K562 (cell line): ENCODE data around the gene CARS2. TPM values are rescaled to one million over a fixed set of nuclear protein-coding genes. Genes with fewer than 3 reads are reported as not detected.

ENCODE experiments used
- ATAC-seq: fragments of 200-7000 bp; cut with Tn5 transposase; 3 replicates; pipeline ENCODE4 v1.9.1; 2020; ENCODE audit warnings: moderate library complexity
- BruUV-seq: library from RNA; stranded (reverse); fragments of 400-500 nt; replicated peaks from 2 replicates; lab custom pipeline; 2021; lab: Mats Ljungman, UMichigan
- CTCF ChIA-PET: fragments of 300-600 bp; formaldehyde crosslinking; extraction: SDS; loops from one replicate; lab custom pipeline; 2021; ENCODE audit warnings: low intra/inter-chr PET ratio; lab: Yijun Ruan, JAX
- POLR2A ChIA-PET: fragments of 300-600, 350-650 bp; sonication (Branson Sonifier 250); formaldehyde crosslinking; extraction: SDS; loops from one replicate; lab custom pipeline; 2021; ENCODE audit warnings: antibody characterized with exemption, inconsistent platforms; lab: Yijun Ruan, JAX
- DNase-seq, 4 experiments: peaks; one replicate each; pipeline versions ENCODE4 v3.0.0 to v3.0.0-alpha.2; 2011 to 2018; ENCODE audit warnings: low spot score in 3 of 4, mixed read lengths in 3 of 4; ENCODE audit errors: extremely low read depth in 1 of 4
- FAIRE-seq: peaks from 2 replicates; lab custom pipeline; 2011; peaks lifted over from hg19 to GRCh38; lab: Jason Lieb, UNC
- H2AFZ ChIP-seq: 2 replicates; pipeline ENCODE4 v1.6.0; 2011; ENCODE audit warnings: low read depth, low read length, control low read depth, inconsistent platforms
- H3K27ac ChIP-seq: fragments of 200-600 bp; 3 replicates; pipeline ENCODE4 v1.8.0; 2011; ENCODE audit warnings: low read depth, mild to moderate bottlenecking, control low read depth, inconsistent platforms, low read length, moderate library complexity, mixed read lengths; ENCODE audit errors: extremely low read depth
- H3K27me3 ChIP-seq, 2 experiments: fragments of 300-600 bp in 1 of 2; 2 replicates in 1 of 2; 3 replicates in 1 of 2; pipeline versions ENCODE4 v1.6.0 to v1.8.0; 2011; ENCODE audit warnings: inconsistent platforms in 2 of 2, low read length in 2 of 2, mild to moderate bottlenecking in 1 of 2, mixed read lengths in 1 of 2, moderate library complexity in 1 of 2; ENCODE audit not compliant: control insufficient read depth in 2 of 2, insufficient read depth in 2 of 2
- H3K36me3 ChIP-seq: fragments of 300-600 bp; 3 replicates; pipeline ENCODE4 v1.8.0; 2011; ENCODE audit warnings: mild to moderate bottlenecking, low read length, inconsistent platforms; ENCODE audit not compliant: control insufficient read depth, insufficient read depth
- H3K4me1 ChIP-seq, 2 experiments: fragments of 200-600 bp in 1 of 2; replicated peaks in 1 of 2; 2 replicates in 1 of 2; 3 replicates in 1 of 2; pipeline versions ENCODE4 v1.5.1 to v1.8.0; 2011; ENCODE audit warnings: inconsistent platforms in 2 of 2, low read length in 2 of 2, mild to moderate bottlenecking in 1 of 2, mixed read lengths in 1 of 2, moderate library complexity in 1 of 2; ENCODE audit not compliant: control insufficient read depth in 2 of 2, insufficient read depth in 2 of 2
- H3K4me2 ChIP-seq: 2 replicates; pipeline ENCODE4 v1.6.1; 2011; ENCODE audit warnings: low read length, control low read depth, inconsistent platforms, mixed read lengths; ENCODE audit not compliant: insufficient read depth
- H3K4me3 ChIP-seq: fragments of 200-600 bp; sonication (generic), shearing (Covaris generic); 2 replicates; pipeline ENCODE4 v1.5.1; 2016; ENCODE audit warnings: control low read depth, inconsistent platforms
- H3K79me2 ChIP-seq: fragments of 200-600 bp; 3 replicates; pipeline ENCODE4 v1.8.0; 2011; ENCODE audit warnings: low read length, inconsistent platforms; ENCODE audit not compliant: control insufficient read depth, insufficient read depth
- H3K9ac ChIP-seq, 2 experiments: 2 replicates each; pipeline versions ENCODE4 v1.6.0 to v1.6.1; 2011; ENCODE audit warnings: low read depth in 2 of 2, low read length in 2 of 2, control low read depth in 1 of 2, inconsistent platforms in 1 of 2, mild to moderate bottlenecking in 1 of 2, mixed read lengths in 1 of 2; ENCODE audit not compliant: insufficient read depth in 1 of 2
- H3K9me1 ChIP-seq: one replicate; pipeline ENCODE4 v1.6.0; 2011; ENCODE audit warnings: inconsistent platforms, mild to moderate bottlenecking, low read length, moderate library complexity; ENCODE audit not compliant: control insufficient read depth, insufficient read depth
- H3K9me3 ChIP-seq: replicated peaks from 2 replicates; pipeline ENCODE4 v1.5.1; 2011; ENCODE audit warnings: low read depth, low read length, inconsistent platforms; ENCODE audit not compliant: control insufficient read depth, insufficient read depth
- H4K20me1 ChIP-seq: replicated peaks from 2 replicates; pipeline ENCODE4 v1.6.1; 2011; ENCODE audit warnings: low read length, inconsistent platforms, mixed read lengths; ENCODE audit not compliant: control insufficient read depth, insufficient read depth
- CREB1 ChIP-seq, 2 experiments: sonication (generic) in 1 of 2; formaldehyde crosslinking in 1 of 2; IDR thresholded peaks; 2 replicates each; pipeline versions ENCODE4 v1.6.1 to v1.8.0; 2012 to 2022; ENCODE audit warnings: inconsistent platforms in 1 of 2, mild to moderate bottlenecking in 1 of 2, missing genetic modification reagents in 1 of 2, moderate library complexity in 1 of 2
- MAFK ChIP-seq: IDR thresholded peaks from 2 replicates; pipeline ENCODE4 v1.6.1; 2011; ENCODE audit warnings: low read length, improper control_type of control experiment
- RNF2 ChIP-seq: sonication (generic); IDR thresholded peaks from 2 replicates; pipeline ENCODE4 v1.6.1; 2016
- TOE1 ChIP-seq, 2 experiments: fragments of 450-650 bp in 1 of 2; sonication (generic) in 1 of 2; formaldehyde crosslinking in 1 of 2; IDR thresholded peaks; 2 replicates each; pipeline versions ENCODE4 v1.7.1 to v1.8.0; 2016 to 2022; ENCODE audit warnings: borderline replicate concordance in 2 of 2, mild to moderate bottlenecking in 2 of 2, antibody characterized with exemption in 1 of 2, inconsistent platforms in 1 of 2, low read depth in 1 of 2, missing genetic modification reagents in 1 of 2, moderate library complexity in 1 of 2
- ZNF695 ChIP-seq: fragments of 450-650 bp; formaldehyde crosslinking; IDR thresholded peaks from 2 replicates; pipeline ENCODE4 v1.4.0; 2020; ENCODE audit warnings: mild to moderate bottlenecking, moderate library complexity
- WGBS: fragments of 100-300 bp; shearing (Covaris generic); methylation state at CpG from one replicate; pipeline ENCODE4 v1.1.6; 2016; ENCODE audit warnings: low coverage, mixed read lengths; ENCODE audit not compliant: insufficient coverage; ENCODE audit errors: missing lambda C conversion rate; 5-methylcytosine and 5-hydroxymethylcytosine counted together
- in situ Hi-C: fragments of 300-500 bp; cut with MboI; formaldehyde crosslinking; loops from 4 replicates; pipeline ENCODE4 v1.15.0; 2018; ENCODE audit warnings: inconsistent platforms, mixed read lengths
- intact Hi-C: fragments of 100-400 bp; cut with micrococcal nuclease; formaldehyde crosslinking; loops from 2 replicates; pipeline ENCODE4 v1.14.2; 2022
- polyA plus RNA-seq, 8 experiments: library from polyadenylated mRNA; depleted of rRNA in 4 of 8; stranded (reverse) in 5 of 8; unstranded in 3 of 8; fragments of >200 nt; fragmentation: Nextera tagmentation in 2 of 8; fragmentation: Illumina TruSeq in 1 of 8; extraction: Ambion mirVana in 2 of 8; extraction: Trizol in 1 of 8; gene quantifications; 2 replicates each; pipeline versions ENCODE4 v1.2.1 to v1.2.3, GENCODE V29; 2011 to 2014; ENCODE audit warnings: inconsistent platforms in 1 of 8, missing spikeins in 1 of 8
- total RNA-seq, 7 experiments: library from RNA; depleted of rRNA in 6 of 7; stranded (reverse); fragments of >200 nt in 6 of 7; fragmentation: Illumina TruSeq in 2 of 7; extraction: Trizol in 2 of 7; gene quantifications; 2 replicates each; pipeline versions ENCODE4 v1.2.1 to v1.2.3, GENCODE V29; 2011 to 2021; ENCODE audit warnings: low replicate concordance in 1 of 7
- TF ChIP-seq, protein P1 (sequence below), 2 experiments: IDR thresholded peaks in 1 of 2; conservative IDR thresholded peaks in 1 of 2; 2 replicates each; pipeline ENCODE4 v1.6.1; 2016; ENCODE audit warnings: low read depth in 2 of 2, mild to moderate bottlenecking in 1 of 2, missing compliant biosample characterization in 1 of 2, missing genetic modification characterization in 1 of 2, moderate library complexity in 1 of 2
- TF ChIP-seq, protein P2 (sequence below): fragments of 450-650 bp; IDR thresholded peaks from 2 replicates; pipeline ENCODE4 v1.7.0; 2016; ENCODE audit warnings: borderline replicate concordance
- TF ChIP-seq, protein P3 (sequence below): sonication (generic); formaldehyde crosslinking; IDR thresholded peaks from 2 replicates; pipeline ENCODE4 v1.8.0; 2022; ENCODE audit warnings: missing genetic modification reagents, mild to moderate bottlenecking, borderline replicate concordance

Gene CARS2
- total and polyA plus RNA-seq, 9 of the 15 experiments (the other 6 are each of a cell fraction or from before 2014, with no cell fraction given), result 1.7 to 37.4 (median 30.5) TPM

DNA sequence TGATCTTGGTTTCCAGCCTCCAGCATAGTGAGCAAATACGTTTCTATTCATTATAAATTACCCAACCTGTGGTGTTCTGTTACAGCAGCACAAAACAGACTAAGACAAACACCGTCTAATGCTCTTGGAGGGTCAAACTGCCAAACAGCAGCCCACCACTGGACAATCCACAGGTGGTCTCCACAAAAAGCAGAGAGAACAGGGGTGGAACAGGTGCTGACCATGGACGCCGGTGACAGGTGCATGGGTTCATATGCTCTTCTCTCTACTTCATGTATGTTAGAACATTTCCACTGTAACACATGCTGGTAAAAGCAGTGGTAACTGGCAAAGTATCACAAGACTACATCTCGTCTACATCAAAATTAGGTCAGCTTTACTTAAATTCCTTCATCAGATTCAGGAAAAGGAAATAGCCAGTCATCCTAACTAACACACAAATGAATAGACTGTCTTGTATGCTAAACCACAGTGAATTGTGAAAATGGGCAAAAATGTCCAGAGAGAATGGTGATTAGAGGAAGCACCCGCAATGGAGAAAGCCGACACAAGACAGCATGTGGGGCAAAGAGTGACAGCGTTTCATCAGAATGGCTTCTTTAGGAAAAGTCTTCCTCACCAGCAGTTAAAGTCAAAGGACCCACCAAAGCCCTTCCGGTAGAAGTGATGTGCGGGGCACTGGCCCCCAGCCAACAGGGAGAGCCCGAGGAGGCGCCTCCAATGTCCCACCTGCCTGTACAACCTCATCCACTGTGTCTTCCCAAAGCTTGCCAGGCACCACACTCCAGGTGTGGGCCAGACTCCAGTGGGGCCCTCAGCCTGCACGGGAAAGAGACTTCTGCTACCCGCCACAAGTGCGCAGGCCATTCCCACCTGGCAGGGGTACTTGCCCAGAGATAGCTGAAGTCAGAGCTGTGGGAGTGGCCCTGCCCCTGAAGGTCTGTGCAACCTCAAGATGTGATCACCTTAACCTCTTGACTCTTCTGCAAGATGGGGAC lies 6.5 kb downstream of the CARS2 start (continued):
- TF ChIP-seq, protein P1, sequence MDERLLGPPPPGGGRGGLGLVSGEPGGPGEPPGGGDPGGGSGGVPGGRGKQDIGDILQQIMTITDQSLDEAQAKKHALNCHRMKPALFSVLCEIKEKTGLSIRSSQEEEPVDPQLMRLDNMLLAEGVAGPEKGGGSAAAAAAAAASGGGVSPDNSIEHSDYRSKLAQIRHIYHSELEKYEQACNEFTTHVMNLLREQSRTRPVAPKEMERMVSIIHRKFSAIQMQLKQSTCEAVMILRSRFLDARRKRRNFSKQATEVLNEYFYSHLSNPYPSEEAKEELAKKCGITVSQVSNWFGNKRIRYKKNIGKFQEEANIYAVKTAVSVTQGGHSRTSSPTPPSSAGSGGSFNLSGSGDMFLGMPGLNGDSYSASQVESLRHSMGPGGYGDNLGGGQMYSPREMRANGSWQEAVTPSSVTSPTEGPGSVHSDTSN (CRISPR knock-in tag; IDR thresholded peaks at IDR 0.05; ENCODE audit: low read depth), result no peak
- TF ChIP-seq, protein P1 (tag; conservative IDR thresholded peaks at IDR 0.05; ENCODE audit: low read depth), result no peak
- TF ChIP-seq RNF2, result no peak

DNA sequence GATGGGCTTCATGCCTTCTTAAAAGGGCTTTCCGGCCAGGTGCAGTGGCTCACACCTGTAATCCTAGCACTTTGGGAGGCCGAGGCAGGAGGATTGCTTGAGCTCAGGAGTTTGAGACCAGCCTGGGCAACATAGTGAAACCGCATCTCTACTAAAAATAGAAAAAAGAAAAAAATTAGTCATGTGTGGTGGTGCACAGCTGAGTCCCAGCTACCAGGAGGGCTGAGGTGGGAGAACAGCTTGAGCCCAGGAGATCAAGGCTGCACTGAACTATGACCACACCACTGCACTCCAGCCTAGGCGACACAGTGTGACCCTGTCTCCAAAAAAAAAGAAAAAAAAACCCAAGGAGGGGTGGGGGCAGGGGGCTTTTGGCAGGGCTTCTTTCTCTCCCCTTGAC lies 7.2 kb downstream of the CARS2 start:
- DNase-seq (no peak), FAIRE-seq (no peak), ATAC-seq (no peak)
- H3K4me1 ChIP-seq, result peaks cover 0 to 4% of the 10 kb centered on the region in 2 experiments; a peak in 3 of 5 replicates
- H3K9me3 ChIP-seq, result no peaks in the 10 kb centered on the region
- H3K27ac ChIP-seq, result no peak overlapping the region
- no peak overlapping the region for H3K4me2 ChIP-seq
- H3K4me3 ChIP-seq, result no peak overlapping the region
- H4K20me1 ChIP-seq, result no peaks in the 10 kb centered on the region
- in situ Hi-C loops, result no loop called here
- intact Hi-C loops, result no loop called here
- H3K36me3 ChIP-seq, result peaks cover 59% of the 10 kb centered on the region; the same call in 1 of the 3 replicates
- H3K9me1 ChIP-seq, result no peaks in the 10 kb centered on the region
- H3K27me3 ChIP-seq, result no peaks in the 10 kb centered on the region
- H2AFZ ChIP-seq, result no peak overlapping the region
- no peak overlapping the region for H3K9ac ChIP-seq
- 100% methylated on average over 2 of the region's 4 CpGs for WGBS
- CTCF ChIA-PET, result no interaction called here
- POLR2A ChIA-PET, result no interaction called here
- BruUV-seq, result no TSS peak
- peaks cover 8% of the 10 kb centered on the region for H3K79me2 ChIP-seq
- no peak for TF ChIP-seq CREB1 (IDR thresholded peaks at IDR 0.05)
- TF ChIP-seq CREB1 (CRISPR knock-in tag; IDR thresholded peaks at IDR 0.05), result no peak
- TF ChIP-seq TOE1 (IDR thresholded peaks at IDR 0.05; ENCODE audit: borderline replicate concordance), result no peak
- no peak for TF ChIP-seq TOE1 (CRISPR knock-in tag; IDR thresholded peaks at IDR 0.05; ENCODE audit: borderline replicate concordance, low read depth)
- no peak for TF ChIP-seq MAFK
- TF ChIP-seq ZNF695 (CRISPR knock-in tag), result no peak
- TF ChIP-seq, protein P2, sequence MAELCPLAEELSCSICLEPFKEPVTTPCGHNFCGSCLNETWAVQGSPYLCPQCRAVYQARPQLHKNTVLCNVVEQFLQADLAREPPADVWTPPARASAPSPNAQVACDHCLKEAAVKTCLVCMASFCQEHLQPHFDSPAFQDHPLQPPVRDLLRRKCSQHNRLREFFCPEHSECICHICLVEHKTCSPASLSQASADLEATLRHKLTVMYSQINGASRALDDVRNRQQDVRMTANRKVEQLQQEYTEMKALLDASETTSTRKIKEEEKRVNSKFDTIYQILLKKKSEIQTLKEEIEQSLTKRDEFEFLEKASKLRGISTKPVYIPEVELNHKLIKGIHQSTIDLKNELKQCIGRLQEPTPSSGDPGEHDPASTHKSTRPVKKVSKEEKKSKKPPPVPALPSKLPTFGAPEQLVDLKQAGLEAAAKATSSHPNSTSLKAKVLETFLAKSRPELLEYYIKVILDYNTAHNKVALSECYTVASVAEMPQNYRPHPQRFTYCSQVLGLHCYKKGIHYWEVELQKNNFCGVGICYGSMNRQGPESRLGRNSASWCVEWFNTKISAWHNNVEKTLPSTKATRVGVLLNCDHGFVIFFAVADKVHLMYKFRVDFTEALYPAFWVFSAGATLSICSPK, result no peak
- TF ChIP-seq, protein P3, sequence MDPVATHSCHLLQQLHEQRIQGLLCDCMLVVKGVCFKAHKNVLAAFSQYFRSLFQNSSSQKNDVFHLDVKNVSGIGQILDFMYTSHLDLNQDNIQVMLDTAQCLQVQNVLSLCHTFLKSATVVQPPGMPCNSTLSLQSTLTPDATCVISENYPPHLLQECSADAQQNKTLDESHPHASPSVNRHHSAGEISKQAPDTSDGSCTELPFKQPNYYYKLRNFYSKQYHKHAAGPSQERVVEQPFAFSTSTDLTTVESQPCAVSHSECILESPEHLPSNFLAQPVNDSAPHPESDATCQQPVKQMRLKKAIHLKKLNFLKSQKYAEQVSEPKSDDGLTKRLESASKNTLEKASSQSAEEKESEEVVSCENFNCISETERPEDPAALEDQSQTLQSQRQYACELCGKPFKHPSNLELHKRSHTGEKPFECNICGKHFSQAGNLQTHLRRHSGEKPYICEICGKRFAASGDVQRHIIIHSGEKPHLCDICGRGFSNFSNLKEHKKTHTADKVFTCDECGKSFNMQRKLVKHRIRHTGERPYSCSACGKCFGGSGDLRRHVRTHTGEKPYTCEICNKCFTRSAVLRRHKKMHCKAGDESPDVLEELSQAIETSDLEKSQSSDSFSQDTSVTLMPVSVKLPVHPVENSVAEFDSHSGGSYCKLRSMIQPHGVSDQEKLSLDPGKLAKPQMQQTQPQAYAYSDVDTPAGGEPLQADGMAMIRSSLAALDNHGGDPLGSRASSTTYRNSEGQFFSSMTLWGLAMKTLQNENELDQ (CRISPR knock-in tag), result no peak
